ENCODE results near the gene SKIC3. TPM values are rescaled to one million over a fixed set of nuclear protein-coding genes. Genes with fewer than 3 reads are reported as not detected.
A peak's percentile ranks its signal among the peaks of the same experiment; 100 is the strongest.

The SKIC3 gene
- total and polyA plus RNA-seq, 10 of the 15 experiments (the other 5 are each of a cell fraction or from before 2014, with no cell fraction given): 23.6 to 73.7 (median 55.6) TPM

GRCh38 chr5:95590880-95591279 is 36.1 kb upstream of the SKIC3 start:
- H3K27me3 ChIP-seq (replicated peaks in 1 of 2; ENCODE audit: control insufficient read depth in 2 of 2, insufficient read depth in 2 of 2, low read length in 1 of 2): no peaks in the 10 kb centered on the region
- no peak for DNase-seq (ENCODE audit: low read depth, low spot score)
- TF ChIP-seq POLR2AphosphoS5 (IDR thresholded peaks at IDR 0.05; ENCODE audit: low read length): no peak
- TF ChIP-seq NR2F1 (conservative IDR thresholded peaks at IDR 0.05): peak; percentile 53
- no peaks in the 10 kb centered on the region for H3K36me3 ChIP-seq (ENCODE audit: control insufficient read depth in 2 of 2, insufficient read depth in 2 of 2, low read length in 1 of 2)
- H2AFZ ChIP-seq (ENCODE audit: control insufficient read depth, low read depth, low read length): peak overlapping the region; percentile 65
- 0 out of 2 replicates have a peak overlapping the region, but pooled peaks have one; percentile 18 for H3K27ac ChIP-seq (ENCODE audit: control insufficient read depth, insufficient read depth)
- H3K4me2 ChIP-seq (ENCODE audit: control insufficient read depth, insufficient read depth): no peak overlapping the region
- no peak overlapping the region for H3K4me3 ChIP-seq
- POLR2A ChIA-PET: no interaction called here
- SMC1A ChIA-PET (ENCODE audit: uncharacterized antibody, unreplicated experiment): no interaction called here
- no peak for FAIRE-seq
- no peaks in the 10 kb centered on the region for H3K9me3 ChIP-seq (replicated peaks; ENCODE audit: control insufficient read depth, insufficient read depth, low read length)
- H3K9ac ChIP-seq (ENCODE audit: control insufficient read depth, insufficient read depth, low read length): no peak overlapping the region
- intact Hi-C loops (cut with micrococcal nuclease; ENCODE audit: unreplicated experiment): no loop called here
- no peaks in the 10 kb centered on the region for H4K20me1 ChIP-seq (ENCODE audit: control insufficient read depth, insufficient read depth)
- H3K79me2 ChIP-seq (ENCODE audit: control insufficient read depth, insufficient read depth, low read length): no peaks in the 10 kb centered on the region
- H3K4me1 ChIP-seq (ENCODE audit: control insufficient read depth, insufficient read depth, low read length): peaks cover 10% of the 10 kb centered on the region
- 69% methylated on average over 1 of the region's 1 CpG for WGBS (ENCODE audit: insufficient coverage, insufficient replicate concordance, low lambda C conversion rate, missing lambda C conversion rate)
- in situ Hi-C loops (cut with MboI): no loop called here
- ATAC-seq: peak; percentile 63
- CTCF ChIA-PET: no interaction called here
- RAD21 ChIA-PET (ENCODE audit: unreplicated experiment): no interaction called here
- no TSS peak for BruUV-seq (replicated peaks)

- H3K27ac ChIP-seq (ENCODE audit: control insufficient read depth, insufficient read depth): no peak overlapping the region
- no peaks in the 10 kb centered on the region for H3K36me3 ChIP-seq (ENCODE audit: control insufficient read depth in 2 of 2, insufficient read depth in 2 of 2, low read length in 1 of 2)
- no peak for DNase-seq (ENCODE audit: low read depth, low spot score)
- no peaks in the 10 kb centered on the region for H3K79me2 ChIP-seq (ENCODE audit: control insufficient read depth, insufficient read depth, low read length)
- no peaks in the 10 kb centered on the region for H3K4me1 ChIP-seq (ENCODE audit: control insufficient read depth, insufficient read depth, low read length)
- ChIA-PET CTCF (no interaction called here), POLR2A (no interaction called here), SMC1A (ENCODE audit: uncharacterized antibody, unreplicated experiment) (no interaction called here), RAD21 (ENCODE audit: unreplicated experiment) (no interaction called here)
- H3K9me3 ChIP-seq (replicated peaks; ENCODE audit: control insufficient read depth, insufficient read depth, low read length): no peaks in the 10 kb centered on the region
- no peak for TF ChIP-seq CEBPZ (IDR thresholded peaks at IDR 0.05; ENCODE audit: low read depth, low read length)
- TF ChIP-seq IKZF2 (IDR thresholded peaks at IDR 0.05): no peak
- no peak for TF ChIP-seq CBFB (IDR thresholded peaks at IDR 0.05; ENCODE audit: low read depth)
- TF ChIP-seq STAT1 (conservative IDR thresholded peaks at IDR 0.05): no peak
- no peak for TF ChIP-seq PAX8 (IDR thresholded peaks at IDR 0.05)
- TF ChIP-seq RAD51 (IDR thresholded peaks at IDR 0.05): no peak
- TF ChIP-seq, protein P1, sequence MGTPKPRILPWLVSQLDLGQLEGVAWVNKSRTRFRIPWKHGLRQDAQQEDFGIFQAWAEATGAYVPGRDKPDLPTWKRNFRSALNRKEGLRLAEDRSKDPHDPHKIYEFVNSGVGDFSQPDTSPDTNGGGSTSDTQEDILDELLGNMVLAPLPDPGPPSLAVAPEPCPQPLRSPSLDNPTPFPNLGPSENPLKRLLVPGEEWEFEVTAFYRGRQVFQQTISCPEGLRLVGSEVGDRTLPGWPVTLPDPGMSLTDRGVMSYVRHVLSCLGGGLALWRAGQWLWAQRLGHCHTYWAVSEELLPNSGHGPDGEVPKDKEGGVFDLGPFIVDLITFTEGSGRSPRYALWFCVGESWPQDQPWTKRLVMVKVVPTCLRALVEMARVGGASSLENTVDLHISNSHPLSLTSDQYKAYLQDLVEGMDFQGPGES (IDR thresholded peaks at IDR 0.05): no peak
- no peak for TF ChIP-seq POLR2AphosphoS5 (IDR thresholded peaks at IDR 0.05; ENCODE audit: low read length)
- no peak for TF ChIP-seq NFXL1 (IDR thresholded peaks at IDR 0.05; ENCODE audit: borderline replicate concordance)
- no peak for TF ChIP-seq SMAD1 (IDR thresholded peaks at IDR 0.05; ENCODE audit: low read depth, partially characterized antibody)
- TF ChIP-seq BCL11A (IDR thresholded peaks at IDR 0.05; ENCODE audit: low read depth, low read length): no peak
- no peak for TF ChIP-seq SRF (IDR thresholded peaks at IDR 0.05; ENCODE audit: low read depth in 2 of 2, low read length in 2 of 2)
- TF ChIP-seq MYC (IDR thresholded peaks at IDR 0.05; ENCODE audit: insufficient read depth, insufficient read length, insufficient replicate concordance, low read length, severe bottlenecking): no peak
- TF ChIP-seq CHD2 (IDR thresholded peaks at IDR 0.05; ENCODE audit: borderline replicate concordance, low read depth, low read length): no peak
- no peak for TF ChIP-seq EED (IDR thresholded peaks at IDR 0.05; ENCODE audit: low read depth)
- no peak for TF ChIP-seq NR2C1 (IDR thresholded peaks at IDR 0.05)
- H3K27me3 ChIP-seq (replicated peaks in 1 of 2; ENCODE audit: control insufficient read depth in 2 of 2, insufficient read depth in 2 of 2, low read length in 1 of 2): no peaks in the 10 kb centered on the region
- peak; percentile 18 for FAIRE-seq
- no peak for ATAC-seq
- 100% methylated on average over 1 of the region's 1 CpG for WGBS (ENCODE audit: insufficient coverage, insufficient replicate concordance, low lambda C conversion rate, missing lambda C conversion rate)
- no peak overlapping the region for H3K9ac ChIP-seq (ENCODE audit: control insufficient read depth, insufficient read depth, low read length)
- intact Hi-C loops (cut with micrococcal nuclease; ENCODE audit: unreplicated experiment): no loop called here
- no peak overlapping the region for H3K4me3 ChIP-seq
- no peak overlapping the region for H2AFZ ChIP-seq (ENCODE audit: control insufficient read depth, low read depth, low read length)
- no TSS peak for BruUV-seq (replicated peaks)
- in situ Hi-C loops (cut with MboI): no loop called here
- H4K20me1 ChIP-seq (ENCODE audit: control insufficient read depth, insufficient read depth): no peaks in the 10 kb centered on the region
- H3K4me2 ChIP-seq (ENCODE audit: control insufficient read depth, insufficient read depth): no peak overlapping the region
Observed at GRCh38 chr5:95583992-95584391, 29.2 kb upstream of the SKIC3 start.
